Caco-2 (cell line): ENCODE data around the gene SH3GL1. TPM values are rescaled to one million over a fixed set of nuclear protein-coding genes. Genes with fewer than 3 reads are reported as not detected.

Experiments used
- BruUV-seq: library from RNA; stranded (reverse); fragments of 400-500 nt; replicated peaks from 2 replicates; lab custom pipeline; 2021; lab: Mats Ljungman, UMichigan
- CTCF ChIA-PET: fragments of 300-600 bp; sonication (Branson Sonifier 250); formaldehyde crosslinking; loops from one replicate; lab custom pipeline; 2022; ENCODE audit warnings: antibody characterized with exemption; lab: Charles Lee
- POLR2A ChIA-PET: fragments of 300-600 bp; sonication (Branson Sonifier 250); formaldehyde crosslinking; loops from one replicate; lab custom pipeline; 2022; ENCODE audit warnings: antibody characterized with exemption; lab: Charles Lee
- DNase-seq, 2 experiments: peaks; one replicate each; pipeline versions ENCODE4 v3.0.0 to v3.0.0-alpha.2; 2020 to 2022
- H3K27me3 ChIP-seq: replicated peaks from 2 replicates; pipeline ENCODE4 v1.6.0; 2011; ENCODE audit warnings: low read length; ENCODE audit not compliant: control insufficient read depth, insufficient read depth
- H3K36me3 ChIP-seq: 2 replicates; pipeline ENCODE4 v1.5.1; 2011; ENCODE audit warnings: low read length; ENCODE audit not compliant: control insufficient read depth, insufficient read depth
- H3K4me1 ChIP-seq: fragments of 250-450 bp; sonication (Bioruptor Pico); 2 replicates; pipeline ENCODE4 v1.5.1; 2020; ENCODE audit warnings: mild to moderate bottlenecking
- H3K4me3 ChIP-seq: 2 replicates; pipeline ENCODE4 v1.5.1; 2011; ENCODE audit warnings: low read depth, mild to moderate bottlenecking, control low read depth, low read length
- H3K9me3 ChIP-seq: fragments of 250-450 bp; sonication (Bioruptor Pico); 2 replicates; pipeline ENCODE4 v1.5.1; 2020; ENCODE audit warnings: mild to moderate bottlenecking, moderate library complexity
- H3K27ac Mint-ChIP-seq: one replicate; pipeline ENCODE4 v1.8.0; 2022; ENCODE audit warnings: mixed read lengths; ENCODE audit not compliant: unreplicated experiment
- H3K27me3 Mint-ChIP-seq: one replicate; pipeline ENCODE4 v1.8.0; 2022; ENCODE audit warnings: mixed read lengths; ENCODE audit not compliant: insufficient read depth, unreplicated experiment
- H3K36me3 Mint-ChIP-seq: one replicate; pipeline ENCODE4 v1.8.0; 2022; ENCODE audit warnings: mild to moderate bottlenecking, mixed read lengths; ENCODE audit not compliant: insufficient read depth, unreplicated experiment
- H3K4me1 Mint-ChIP-seq: one replicate; pipeline ENCODE4 v1.8.0; 2022; ENCODE audit warnings: low read depth, mixed read lengths; ENCODE audit not compliant: unreplicated experiment
- H3K4me3 Mint-ChIP-seq: one replicate; pipeline ENCODE4 v1.8.0; 2022; ENCODE audit warnings: mild to moderate bottlenecking, moderate library complexity, mixed read lengths; ENCODE audit not compliant: unreplicated experiment
- H3K9me3 Mint-ChIP-seq: one replicate; pipeline ENCODE4 v1.8.0; 2022; ENCODE audit warnings: mixed read lengths; ENCODE audit not compliant: unreplicated experiment
- intact Hi-C: fragments of 100-400 bp; cut with micrococcal nuclease; formaldehyde crosslinking; loops from one replicate; pipeline ENCODE4 v1.10.0; 2022; ENCODE audit not compliant: unreplicated experiment
- total RNA-seq: library from RNA; stranded (reverse); gene quantifications from 2 replicates; pipeline ENCODE4 v1.2.3, GENCODE V29; 2022
- TF ChIP-seq, protein P1 (sequence below), 2 experiments: fragments of 200-600 bp in 1 of 2; IDR thresholded peaks; 1 replicate in 1 of 2; 2 replicates in 1 of 2; pipeline versions ENCODE4 v1.5.1 to v1.8.0; 2011 to 2022; ENCODE audit warnings: antibody characterized with exemption in 1 of 2, control low read depth in 1 of 2, inconsistent platforms in 1 of 2, low read depth in 1 of 2, low read length in 1 of 2, mild to moderate bottlenecking in 1 of 2, moderate library complexity in 1 of 2; ENCODE audit not compliant: insufficient read depth in 1 of 2, severe bottlenecking in 1 of 2, unreplicated experiment in 1 of 2

The SH3GL1 gene
- total RNA-seq, 1 experiment from 2014 or later: 91.3 TPM

DNA sequence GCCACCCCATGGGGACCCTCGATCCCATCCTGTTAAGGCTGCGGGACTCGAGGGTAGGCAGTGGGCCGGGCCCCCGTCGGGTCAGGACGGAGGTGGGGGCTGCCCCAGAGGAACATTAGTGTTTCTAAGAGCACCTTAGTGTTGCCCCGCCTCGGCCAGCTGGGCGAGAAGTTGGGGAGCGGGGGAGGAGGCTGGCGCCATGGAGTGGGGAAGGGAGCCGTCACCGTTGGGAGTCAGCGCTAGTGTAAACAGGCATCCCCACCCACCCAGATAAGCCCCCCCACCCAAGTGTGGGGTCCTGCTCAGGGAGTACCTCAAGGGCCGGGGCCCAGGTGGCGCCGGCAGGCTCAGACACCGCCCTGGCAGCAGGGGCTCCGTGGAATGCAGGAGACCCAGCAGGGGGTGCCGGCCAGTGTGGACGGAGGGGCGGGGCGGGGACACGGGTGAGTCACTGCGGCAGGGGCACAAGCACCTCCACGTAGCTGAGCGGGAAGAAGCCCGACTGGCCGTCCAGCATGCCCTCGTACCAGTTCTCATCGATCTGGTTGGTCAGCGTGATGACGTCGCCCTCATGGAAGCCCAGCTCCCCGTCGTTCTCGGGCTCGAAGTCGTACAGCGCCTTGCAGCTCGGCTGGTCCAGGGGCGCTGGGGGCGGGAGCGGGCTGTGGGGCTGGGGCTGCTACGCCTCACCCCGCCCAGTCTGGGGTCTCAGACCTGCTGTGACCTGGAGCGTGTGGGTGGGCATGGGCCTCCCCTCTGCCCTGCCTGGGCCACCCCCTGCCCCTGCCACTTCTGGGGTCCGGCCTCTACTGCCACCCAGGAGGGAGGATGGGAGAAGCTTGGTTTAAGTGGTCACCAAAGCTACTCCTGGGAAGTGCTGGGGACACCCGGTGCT lies 38.9 kb downstream of the SH3GL1 start:
- H3K27ac Mint-ChIP-seq: peak overlapping the region; percentile 82

DNA sequence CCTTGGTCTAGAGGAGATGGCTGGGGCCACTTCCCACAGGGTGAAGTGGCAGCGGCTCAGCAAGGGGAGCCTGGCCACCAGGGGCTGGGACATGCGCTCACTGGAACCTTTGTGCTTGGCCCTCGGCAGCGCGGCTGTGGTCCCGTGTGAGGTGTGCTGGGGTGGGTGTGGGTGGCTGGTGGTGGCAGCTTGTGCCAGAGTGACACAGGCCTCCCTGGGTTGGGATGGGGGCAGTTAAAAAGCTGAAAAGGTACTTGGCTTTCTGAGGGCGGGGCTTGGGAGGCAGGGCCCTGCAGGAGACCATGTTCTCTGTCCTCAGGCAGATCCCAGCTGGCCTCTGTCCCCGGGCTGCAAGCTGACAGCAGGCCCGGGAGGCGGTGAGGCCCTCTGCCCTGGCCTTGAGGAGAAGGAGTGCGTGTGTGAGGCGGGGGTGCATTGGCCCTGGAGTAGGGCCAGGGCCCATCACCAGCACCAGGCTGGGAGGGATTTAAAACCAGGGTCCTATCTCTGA lies 39.7 kb downstream of the SH3GL1 start:
- no peaks in the 10 kb centered on the region for H3K27me3 ChIP-seq
- ChIA-PET CTCF (interaction anchor here (0.6 to 1.3 kb wide), 2 partner anchors 17 to 94 kb away, joined by 3 to 4 read pairs; partner anchors contain the start of gene MPND), POLR2A (no interaction called here)
- H3K36me3 ChIP-seq: peaks cover 3% of the 10 kb centered on the region
- DNase-seq: no peak
- peaks cover 83% of the 10 kb centered on the region for H3K36me3 Mint-ChIP-seq
- TF ChIP-seq, protein P1, sequence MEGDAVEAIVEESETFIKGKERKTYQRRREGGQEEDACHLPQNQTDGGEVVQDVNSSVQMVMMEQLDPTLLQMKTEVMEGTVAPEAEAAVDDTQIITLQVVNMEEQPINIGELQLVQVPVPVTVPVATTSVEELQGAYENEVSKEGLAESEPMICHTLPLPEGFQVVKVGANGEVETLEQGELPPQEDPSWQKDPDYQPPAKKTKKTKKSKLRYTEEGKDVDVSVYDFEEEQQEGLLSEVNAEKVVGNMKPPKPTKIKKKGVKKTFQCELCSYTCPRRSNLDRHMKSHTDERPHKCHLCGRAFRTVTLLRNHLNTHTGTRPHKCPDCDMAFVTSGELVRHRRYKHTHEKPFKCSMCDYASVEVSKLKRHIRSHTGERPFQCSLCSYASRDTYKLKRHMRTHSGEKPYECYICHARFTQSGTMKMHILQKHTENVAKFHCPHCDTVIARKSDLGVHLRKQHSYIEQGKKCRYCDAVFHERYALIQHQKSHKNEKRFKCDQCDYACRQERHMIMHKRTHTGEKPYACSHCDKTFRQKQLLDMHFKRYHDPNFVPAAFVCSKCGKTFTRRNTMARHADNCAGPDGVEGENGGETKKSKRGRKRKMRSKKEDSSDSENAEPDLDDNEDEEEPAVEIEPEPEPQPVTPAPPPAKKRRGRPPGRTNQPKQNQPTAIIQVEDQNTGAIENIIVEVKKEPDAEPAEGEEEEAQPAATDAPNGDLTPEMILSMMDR (IDR thresholded peaks at IDR 0.05; ENCODE audit: insufficient read depth in 1 of 2, low read depth in 1 of 2, low read length in 1 of 2, severe bottlenecking in 1 of 2, unreplicated experiment in 1 of 2): no peak
- no peak overlapping the region for H3K4me3 Mint-ChIP-seq
- intact Hi-C loops: loop anchor here (5.0 kb wide), 1 partner anchor 42 kb away; the partner anchor contains the start of genes CHAF1A and SH3GL1
- H3K27me3 Mint-ChIP-seq: no peaks in the 10 kb centered on the region
- no peaks in the 10 kb centered on the region for H3K9me3 ChIP-seq
- H3K27ac Mint-ChIP-seq: peak overlapping the region; percentile 42
- H3K4me1 ChIP-seq: 0 out of 2 replicates have a peak, but pooled peaks cover 4% of the 10 kb centered on the region
- TSS peak; percentile 58 for BruUV-seq
- H3K9me3 Mint-ChIP-seq: no peaks in the 10 kb centered on the region
- H3K4me1 Mint-ChIP-seq: no peaks in the 10 kb centered on the region
- no peak overlapping the region for H3K4me3 ChIP-seq

More for the DNA sequence above, 38.9 kb downstream of the SH3GL1 start:
- ChIA-PET POLR2A (interaction anchor here (0.6 kb wide), 1 partner anchor 47 kb away, joined by 10 read pairs; no protein-coding TSS in a partner anchor), CTCF (interaction anchor here (0.6 to 1.9 kb wide), 5 partner anchors 9 to 94 kb away, joined by 3 to 14 read pairs (median 4); partner anchors contain the start of gene MPND)
- no peaks in the 10 kb centered on the region for H3K27me3 Mint-ChIP-seq
- intact Hi-C loops: loop anchor here (5.0 kb wide), 1 partner anchor 41 kb away; the partner anchor contains the start of genes CHAF1A and SH3GL1
- H3K4me1 Mint-ChIP-seq: no peaks in the 10 kb centered on the region
- H3K36me3 ChIP-seq: peaks cover 3% of the 10 kb centered on the region
- no peak for DNase-seq
- no peaks in the 10 kb centered on the region for H3K9me3 Mint-ChIP-seq
- H3K9me3 ChIP-seq: no peaks in the 10 kb centered on the region
- TF ChIP-seq, protein P1 (IDR thresholded peaks at IDR 0.05; ENCODE audit: insufficient read depth in 1 of 2, low read depth in 1 of 2, low read length in 1 of 2, severe bottlenecking in 1 of 2, unreplicated experiment in 1 of 2): no peak
- no peaks in the 10 kb centered on the region for H3K27me3 ChIP-seq
- BruUV-seq: no TSS peak
- no peak overlapping the region for H3K4me3 Mint-ChIP-seq
- 0 out of 2 replicates have a peak, but pooled peaks cover 4% of the 10 kb centered on the region for H3K4me1 ChIP-seq
- peaks cover 83% of the 10 kb centered on the region for H3K36me3 Mint-ChIP-seq
- no peak overlapping the region for H3K4me3 ChIP-seq

DNA sequence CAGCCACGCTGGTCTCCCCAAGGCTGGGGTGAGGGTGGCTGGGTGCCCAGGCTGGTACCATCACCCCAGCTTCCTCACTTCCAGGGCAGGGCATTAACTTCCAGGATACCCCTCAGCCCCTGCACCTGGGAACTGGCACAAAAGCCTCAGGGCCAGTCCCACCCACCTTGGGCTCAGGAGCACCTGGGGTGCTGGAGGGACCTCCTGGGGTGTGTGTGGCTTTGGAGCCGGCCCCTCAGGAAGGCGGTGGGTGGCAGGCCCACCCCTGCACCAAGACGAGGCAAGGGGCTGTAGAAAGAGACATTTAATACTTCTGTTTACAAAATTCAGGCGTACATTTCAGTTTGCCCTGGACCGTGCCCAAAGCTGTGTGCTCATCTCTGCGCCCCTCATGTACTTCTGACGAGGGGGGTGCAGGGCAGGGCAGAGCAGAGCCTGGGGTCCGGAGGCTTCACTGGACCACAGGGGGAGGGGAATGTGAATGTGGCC lies 40.2 kb downstream of the SH3GL1 start:
- Histone ChIP-seq H3K4me3 (no peak overlapping the region), H3K4me1 (0 out of 2 replicates have a peak, but pooled peaks cover 4% of the 10 kb centered on the region), H3K36me3 (peaks cover 3% of the 10 kb centered on the region), H3K9me3 (no peaks in the 10 kb centered on the region), H3K27me3 (no peaks in the 10 kb centered on the region)
- BruUV-seq: no TSS peak
- DNase-seq: no peak
- Mint-ChIP-seq H3K4me1 (no peaks in the 10 kb centered on the region), H3K36me3 (peaks cover 83% of the 10 kb centered on the region), H3K4me3 (no peak overlapping the region), H3K27me3 (no peaks in the 10 kb centered on the region), H3K9me3 (no peaks in the 10 kb centered on the region), H3K27ac (peak overlapping the region; percentile 42)
- intact Hi-C loops: loop anchor here (5.0 kb wide), 1 partner anchor 42 kb away; the partner anchor contains the start of genes CHAF1A and SH3GL1
- ChIA-PET POLR2A (no interaction called here), CTCF (no interaction called here)
- TF ChIP-seq, protein P1 (IDR thresholded peaks at IDR 0.05; ENCODE audit: insufficient read depth in 1 of 2, low read depth in 1 of 2, low read length in 1 of 2, severe bottlenecking in 1 of 2, unreplicated experiment in 1 of 2): no peak
